ENCODE measurements around the gene PBLD. TPM values are rescaled to one million over a fixed set of nuclear protein-coding genes. Genes with fewer than 3 reads are reported as not detected.

Gene PBLD
- polyA plus RNA-seq, 1 donor (not counting 4 experiments of a cell fraction or from before 2014, with no cell fraction given) = 1.00 TPM

GRCh38 chr10:68336754-68337351, 4.1 kb upstream of the PBLD start:
- Histone ChIP-seq H3K4me1 (ENCODE audit: control insufficient read depth, extremely low read depth, insufficient read depth, low read length) (peaks cover 22% of the 10 kb centered on the region), H3K79me2 (ENCODE audit: control insufficient read depth, insufficient read depth, low read length) (peaks cover 92% of the 10 kb centered on the region), H4K20me1 (ENCODE audit: control insufficient read depth, extremely low read depth, insufficient read depth, low read length) (peaks cover 58% of the 10 kb centered on the region), H3K9me1 (ENCODE audit: control insufficient read depth, extremely low read depth, insufficient read depth, low read length) (peaks cover 5% of the 10 kb centered on the region), H2AFZ (ENCODE audit: control insufficient read depth, low read length) (no peak overlapping the region), H3K27ac (ENCODE audit: control insufficient read depth, insufficient read depth, low read length) (no peak overlapping the region), H3K27me3 (ENCODE audit: control insufficient read depth, extremely low read depth, insufficient read depth, low read length) (no peaks in the 10 kb centered on the region), H3K9me3 (ENCODE audit: control insufficient read depth, low read depth, low read length) (no peaks in the 10 kb centered on the region), H3K9ac (ENCODE audit: control insufficient read depth, extremely low read depth, insufficient read depth, low read length) (no peak overlapping the region), H3K36me3 (ENCODE audit: control insufficient read depth in 2 of 2, extremely low read depth in 1 of 2, insufficient read depth in 2 of 2, low read length in 2 of 2) (peaks cover 10 to 51% of the 10 kb centered on the region in 2 experiments), H3K4me2 (ENCODE audit: control insufficient read depth, extremely low read depth, insufficient read depth, low read depth, low read length) (peak overlapping the region; percentile 99), H3K4me3 (ENCODE audit: control insufficient read depth in 2 of 3, extremely low read depth in 1 of 3, insufficient read depth in 2 of 3, low read depth in 1 of 3, low read length in 3 of 3) (peak overlapping the region in 1 of 3 experiments; percentile 25)
- FAIRE-seq (no peak), DNase-seq (ENCODE audit: low read depth, low spot score) (no peak)
- TF ChIP-seq EZH2 (IDR thresholded peaks at IDR 0.05; ENCODE audit: low read length) = no peak
- TF ChIP-seq, protein P1, sequence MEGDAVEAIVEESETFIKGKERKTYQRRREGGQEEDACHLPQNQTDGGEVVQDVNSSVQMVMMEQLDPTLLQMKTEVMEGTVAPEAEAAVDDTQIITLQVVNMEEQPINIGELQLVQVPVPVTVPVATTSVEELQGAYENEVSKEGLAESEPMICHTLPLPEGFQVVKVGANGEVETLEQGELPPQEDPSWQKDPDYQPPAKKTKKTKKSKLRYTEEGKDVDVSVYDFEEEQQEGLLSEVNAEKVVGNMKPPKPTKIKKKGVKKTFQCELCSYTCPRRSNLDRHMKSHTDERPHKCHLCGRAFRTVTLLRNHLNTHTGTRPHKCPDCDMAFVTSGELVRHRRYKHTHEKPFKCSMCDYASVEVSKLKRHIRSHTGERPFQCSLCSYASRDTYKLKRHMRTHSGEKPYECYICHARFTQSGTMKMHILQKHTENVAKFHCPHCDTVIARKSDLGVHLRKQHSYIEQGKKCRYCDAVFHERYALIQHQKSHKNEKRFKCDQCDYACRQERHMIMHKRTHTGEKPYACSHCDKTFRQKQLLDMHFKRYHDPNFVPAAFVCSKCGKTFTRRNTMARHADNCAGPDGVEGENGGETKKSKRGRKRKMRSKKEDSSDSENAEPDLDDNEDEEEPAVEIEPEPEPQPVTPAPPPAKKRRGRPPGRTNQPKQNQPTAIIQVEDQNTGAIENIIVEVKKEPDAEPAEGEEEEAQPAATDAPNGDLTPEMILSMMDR (optimal IDR thresholded peaks at IDR 0.05 in 1 of 3, IDR thresholded peaks at IDR 0.05 in 1 of 3, conservative IDR thresholded peaks at IDR 0.05 in 1 of 3; ENCODE audit: extremely low read depth in 1 of 3, insufficient read depth in 2 of 3, low read length in 3 of 3) = no peak
- dilution Hi-C loops (cut with MboI; ENCODE audit: extremely low pct_ligation_motif_present, low sequenced_read_pairs) = no loop called here

DNA sequence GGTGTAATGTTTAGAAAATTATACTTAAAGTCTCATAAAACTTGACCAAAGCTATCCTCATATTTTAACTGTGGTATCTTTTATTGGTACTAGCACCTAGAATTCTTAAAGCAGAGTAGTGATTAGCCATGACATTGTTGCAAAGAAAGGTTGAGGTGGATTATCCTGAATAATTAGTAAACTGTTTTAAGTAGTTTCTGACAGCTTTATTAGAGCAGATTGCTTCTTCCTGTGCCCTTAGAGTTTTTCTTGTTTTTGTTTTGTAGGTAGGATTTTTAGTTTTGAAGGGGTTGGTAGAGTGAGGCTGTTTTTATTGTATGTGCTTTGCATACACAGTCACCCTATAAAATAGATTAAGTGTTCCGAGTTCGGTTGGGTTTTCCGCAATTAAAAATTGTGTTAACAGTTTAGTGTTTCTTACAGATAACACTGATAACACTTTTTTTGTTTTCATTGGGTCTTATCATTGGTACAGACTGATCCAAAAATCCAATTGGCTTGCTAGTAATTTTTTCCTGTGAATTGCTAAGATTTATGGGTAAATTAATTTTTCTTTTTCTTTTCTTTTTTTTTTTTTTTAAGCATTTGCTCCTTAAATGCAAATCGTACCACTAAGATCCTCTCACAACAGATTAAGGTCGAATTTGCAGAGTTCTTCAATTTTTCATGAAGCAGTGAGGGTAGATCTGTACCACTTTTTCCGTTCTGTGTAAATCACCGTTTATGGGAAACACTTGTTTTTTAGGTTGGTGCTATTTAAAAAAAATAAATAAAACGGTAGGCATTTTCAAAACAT, 2.1 kb upstream of the PBLD start:
- Histone ChIP-seq H3K4me2 (ENCODE audit: control insufficient read depth, extremely low read depth, insufficient read depth, low read depth, low read length) (peak overlapping the region; percentile 99), H3K36me3 (ENCODE audit: control insufficient read depth in 2 of 2, extremely low read depth in 1 of 2, insufficient read depth in 2 of 2, low read length in 2 of 2) (peaks cover 2 to 38% of the 10 kb centered on the region in 2 experiments), H3K9me3 (ENCODE audit: control insufficient read depth, low read depth, low read length) (no peaks in the 10 kb centered on the region), H4K20me1 (ENCODE audit: control insufficient read depth, extremely low read depth, insufficient read depth, low read length) (peaks cover 51% of the 10 kb centered on the region), H3K9me1 (ENCODE audit: control insufficient read depth, extremely low read depth, insufficient read depth, low read length) (peaks cover 4% of the 10 kb centered on the region), H3K4me3 (ENCODE audit: control insufficient read depth in 2 of 3, extremely low read depth in 1 of 3, insufficient read depth in 2 of 3, low read depth in 1 of 3, low read length in 3 of 3) (peak overlapping the region; percentile 67 to 91 (median 86)), H2AFZ (ENCODE audit: control insufficient read depth, low read length) (no peak overlapping the region), H3K9ac (ENCODE audit: control insufficient read depth, extremely low read depth, insufficient read depth, low read length) (peak overlapping the region; percentile 99), H3K79me2 (ENCODE audit: control insufficient read depth, insufficient read depth, low read length) (peaks cover 80% of the 10 kb centered on the region), H3K4me1 (ENCODE audit: control insufficient read depth, extremely low read depth, insufficient read depth, low read length) (peaks cover 35% of the 10 kb centered on the region), H3K27ac (ENCODE audit: control insufficient read depth, insufficient read depth, low read length) (peak overlapping the region; percentile 98), H3K27me3 (ENCODE audit: control insufficient read depth, extremely low read depth, insufficient read depth, low read length) (no peaks in the 10 kb centered on the region)
- no peak for DNase-seq (ENCODE audit: low read depth, low spot score)
- TF ChIP-seq, protein P1 (optimal IDR thresholded peaks at IDR 0.05 in 1 of 3, IDR thresholded peaks at IDR 0.05 in 1 of 3, conservative IDR thresholded peaks at IDR 0.05 in 1 of 3; ENCODE audit: extremely low read depth in 1 of 3, insufficient read depth in 2 of 3, low read length in 3 of 3) = no peak
- TF ChIP-seq EZH2 (IDR thresholded peaks at IDR 0.05; ENCODE audit: low read length) = no peak
- dilution Hi-C loops (cut with MboI; ENCODE audit: extremely low pct_ligation_motif_present, low sequenced_read_pairs) = no loop called here
- FAIRE-seq = no peak

All from keratinocyte (primary cell).